ENCODE results near the gene UBE3A.
"Not testable (repeated sequence)": the region's sequence is repeated elsewhere in the genome, so short reads cannot be mapped to it uniquely, and the experiment has no call there.

UBE3A gene

GRCh38 chr15:25410649-25411048, 28.2 kb downstream of the UBE3A start:
- no peak for DNase-seq
- Histone ChIP-seq H3K36me3 (no peaks in the 10 kb centered on the region), H3K27me3 (no peaks in the 10 kb centered on the region), H3K4me1 (peaks cover 0 to 73% (median 8%) of the 10 kb centered on the region in 4 donors), H3K9me3 (no peaks in the 10 kb centered on the region), H3K4me3 (no peak overlapping the region), H3K27ac (no peak overlapping the region)
- intact Hi-C loops (cut with DNase I; ENCODE audit: low total_unique reads): no loop called here
- TF ChIP-seq CTCF (IDR thresholded peaks at IDR 0.05): no peak

- H3K4me3 ChIP-seq; H3K36me3 ChIP-seq; DNase-seq; H3K27me3 ChIP-seq; intact Hi-C loops (cut with DNase I; ENCODE audit: low total_unique reads); H3K27ac ChIP-seq; H3K9me3 ChIP-seq: not testable (repeated sequence)
- peaks cover 0 to 64% (median 3%) of the 10 kb centered on the region in 4 donors for H3K4me1 ChIP-seq
Observed at GRCh38 chr15:25409731-25410130, 29.1 kb downstream of the UBE3A start.

DNA sequence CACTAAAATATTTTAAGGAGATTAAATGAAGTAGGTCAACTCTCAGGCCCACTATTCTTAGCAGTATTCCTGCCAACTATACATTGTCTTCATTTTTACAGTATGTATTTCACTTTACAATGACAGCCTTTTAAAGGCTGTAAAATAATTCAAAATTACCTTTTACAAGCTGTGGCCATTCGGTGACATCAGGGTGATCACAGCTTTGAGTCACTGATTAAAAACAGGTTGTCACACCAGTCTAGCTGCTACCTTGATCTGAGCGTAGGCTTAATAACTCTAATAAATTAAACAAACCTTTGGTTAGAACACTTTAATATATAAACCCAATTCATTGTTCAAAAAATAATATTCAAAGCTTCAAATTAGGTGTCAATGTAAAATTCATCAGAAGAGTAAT, 29.9 kb downstream of the UBE3A start:
- H3K4me1 ChIP-seq: peaks cover 0 to 59% (median 3%) of the 10 kb centered on the region in 4 donors
- DNase-seq: no peak
- TF ChIP-seq CTCF (IDR thresholded peaks at IDR 0.05): no peak
- no peak overlapping the region for H3K27ac ChIP-seq
- intact Hi-C loops (cut with DNase I; ENCODE audit: low total_unique reads): no loop called here
- no peaks in the 10 kb centered on the region for H3K9me3 ChIP-seq
- H3K36me3 ChIP-seq: peaks cover 9 to 12% (median 9%) of the 10 kb centered on the region in 3 donors
- H3K27me3 ChIP-seq: no peaks in the 10 kb centered on the region
- H3K4me3 ChIP-seq: no peak overlapping the region

- no peaks in the 10 kb centered on the region for H3K9me3 ChIP-seq
- no peaks in the 10 kb centered on the region for H3K27me3 ChIP-seq
- no peak overlapping the region for H3K27ac ChIP-seq
- TF ChIP-seq CTCF (IDR thresholded peaks at IDR 0.05): no peak
- intact Hi-C loops (cut with DNase I; ENCODE audit: low total_unique reads): no loop called here
- no peak for DNase-seq
- peaks cover 14 to 17% (median 14%) of the 10 kb centered on the region in 3 donors for H3K36me3 ChIP-seq
- no peak overlapping the region for H3K4me3 ChIP-seq
- peaks cover 0 to 54% (median 3%) of the 10 kb centered on the region in 4 donors for H3K4me1 ChIP-seq
Observed at GRCh38 chr15:25408428-25408827, 30.4 kb downstream of the UBE3A start.

DNA sequence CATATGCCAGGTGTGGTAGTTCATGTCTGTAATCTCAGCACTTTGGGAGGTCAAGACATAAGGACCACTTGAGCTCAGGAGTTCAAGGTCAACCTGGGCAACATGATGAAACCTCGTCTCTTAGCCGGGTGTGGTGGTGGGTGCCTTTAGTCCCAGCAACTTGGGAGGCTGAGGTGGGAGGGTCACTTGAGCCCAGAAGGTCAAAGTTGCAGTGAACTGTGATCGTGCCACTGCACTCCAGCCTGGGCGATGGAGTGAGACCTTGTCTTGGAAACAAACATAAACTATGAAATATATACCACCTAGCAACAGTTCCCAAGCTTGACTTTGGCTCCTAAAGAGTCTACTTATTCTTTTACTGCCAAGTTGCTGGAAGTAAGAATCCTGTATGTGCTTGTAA, 30.9 kb downstream of the UBE3A start:
- Histone ChIP-seq H3K4me1 (peaks cover 0 to 49% (median 3%) of the 10 kb centered on the region in 4 donors), H3K9me3 (no peaks in the 10 kb centered on the region), H3K27me3 (no peaks in the 10 kb centered on the region), H3K4me3 (no peak overlapping the region), H3K36me3 (peaks cover 18 to 22% (median 19%) of the 10 kb centered on the region in 3 donors), H3K27ac (no peak overlapping the region)
- intact Hi-C loops (cut with DNase I; ENCODE audit: low total_unique reads): no loop called here
- DNase-seq: no peak
- no peak for TF ChIP-seq CTCF (IDR thresholded peaks at IDR 0.05)

DNA sequence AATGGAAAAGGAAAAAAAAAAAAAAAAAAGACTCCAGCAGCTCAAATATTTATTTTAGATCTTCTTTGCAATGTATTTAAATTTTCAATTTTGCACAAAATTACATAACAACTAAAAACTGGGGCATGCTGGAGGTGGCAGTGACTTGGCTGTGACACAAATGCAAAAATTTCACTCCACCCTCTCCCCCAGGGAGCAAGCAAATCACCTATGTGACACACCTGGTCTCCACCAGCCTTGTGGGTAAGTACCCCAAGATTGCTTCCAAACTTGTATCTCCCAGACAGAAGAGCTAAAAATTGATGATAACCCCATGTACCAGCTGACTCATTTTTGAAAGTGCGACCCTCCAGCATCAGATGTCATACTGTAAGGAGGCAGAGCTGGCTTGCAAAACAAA, 32.0 kb downstream of the UBE3A start:
- intact Hi-C loops (cut with DNase I; ENCODE audit: low total_unique reads): no loop called here
- H3K4me1 ChIP-seq: peaks cover 0 to 38% (median 3%) of the 10 kb centered on the region in 4 donors

More for the DNA sequence above, 32.0 kb downstream of the UBE3A start:
- Histone ChIP-seq H3K27ac (no peak overlapping the region), H3K9me3 (peaks cover 0 to 9% (median 7%) of the 10 kb centered on the region in 3 donors), H3K27me3 (no peaks in the 10 kb centered on the region), H3K4me3 (no peak overlapping the region), H3K36me3 (peaks cover 29 to 33% (median 30%) of the 10 kb centered on the region in 3 donors)
- no peak for DNase-seq
- no peak for TF ChIP-seq CTCF (IDR thresholded peaks at IDR 0.05)
